Central memory CD8-positive, alpha-beta T cell (primary cell): ENCODE results near the gene BPIFB6.

ENCODE experiments used
- ATAC-seq: fragments of 150-1000 bp; cut with Tn5 transposase; replicated peaks from 2 replicates; pipeline ENCODE4 v1.10.0; 2022; ENCODE audit warnings: mild to moderate bottlenecking, moderate FRiP score, moderate number of reproducible peaks; ENCODE audit not compliant: poor library complexity, severe bottlenecking; ENCODE audit errors: extremely low read depth
- DNase-seq, 2 donors: peaks; one replicate each; pipeline ENCODE4 v3.0.0; 2021; ENCODE audit warnings: low spot score in 2 of 2
- H3K27ac Mint-ChIP-seq: one replicate; pipeline ENCODE4 v1.8.0; 2022; ENCODE audit warnings: low read depth, mild to moderate bottlenecking, moderate library complexity, mixed read lengths
- H3K27me3 Mint-ChIP-seq: one replicate; pipeline ENCODE4 v1.8.0; 2022; ENCODE audit warnings: mixed read lengths
- H3K36me3 Mint-ChIP-seq: one replicate; pipeline ENCODE4 v1.8.0; 2022; ENCODE audit warnings: mild to moderate bottlenecking, moderate library complexity, mixed read lengths; ENCODE audit not compliant: insufficient read depth
- H3K4me1 Mint-ChIP-seq: one replicate; pipeline ENCODE4 v1.8.0; 2022; ENCODE audit warnings: mixed read lengths
- H3K4me3 Mint-ChIP-seq: one replicate; pipeline ENCODE4 v1.8.0; 2022; ENCODE audit warnings: mild to moderate bottlenecking, moderate library complexity, mixed read lengths
- H3K9me3 Mint-ChIP-seq: one replicate; pipeline ENCODE4 v1.8.0; 2022; ENCODE audit warnings: mixed read lengths

Gene BPIFB6

DNA sequence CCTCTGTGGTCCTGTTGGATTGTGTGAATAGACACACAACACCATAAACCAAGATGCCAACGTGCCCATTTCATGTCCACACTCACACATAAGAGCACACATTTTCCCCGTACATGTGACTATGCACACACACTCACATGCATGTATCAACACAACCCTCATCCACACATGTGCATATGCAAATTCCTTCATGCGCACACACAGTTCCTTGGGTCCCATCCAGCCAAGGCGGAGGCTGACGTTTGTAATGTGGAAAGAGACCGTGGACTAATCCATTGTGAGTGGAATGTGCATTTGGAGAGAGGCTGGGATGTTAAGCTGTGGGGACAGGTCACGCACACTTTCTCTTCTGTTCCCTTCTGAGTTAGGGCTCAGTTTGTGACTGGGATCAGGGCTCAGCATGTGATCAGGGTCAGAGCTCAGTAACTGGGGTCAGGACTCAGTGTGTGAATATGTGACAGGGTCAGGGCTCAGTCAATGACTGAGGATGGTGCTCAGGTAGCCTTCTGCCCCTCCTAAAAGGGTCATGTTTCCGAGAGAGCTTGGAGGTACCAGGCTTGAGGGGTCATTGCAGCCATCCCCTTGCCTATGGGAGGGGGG lies 24.6 kb upstream of the BPIFB6 start:
- ATAC-seq = no peak
- no peak overlapping the region for H3K4me3 Mint-ChIP-seq

DNA sequence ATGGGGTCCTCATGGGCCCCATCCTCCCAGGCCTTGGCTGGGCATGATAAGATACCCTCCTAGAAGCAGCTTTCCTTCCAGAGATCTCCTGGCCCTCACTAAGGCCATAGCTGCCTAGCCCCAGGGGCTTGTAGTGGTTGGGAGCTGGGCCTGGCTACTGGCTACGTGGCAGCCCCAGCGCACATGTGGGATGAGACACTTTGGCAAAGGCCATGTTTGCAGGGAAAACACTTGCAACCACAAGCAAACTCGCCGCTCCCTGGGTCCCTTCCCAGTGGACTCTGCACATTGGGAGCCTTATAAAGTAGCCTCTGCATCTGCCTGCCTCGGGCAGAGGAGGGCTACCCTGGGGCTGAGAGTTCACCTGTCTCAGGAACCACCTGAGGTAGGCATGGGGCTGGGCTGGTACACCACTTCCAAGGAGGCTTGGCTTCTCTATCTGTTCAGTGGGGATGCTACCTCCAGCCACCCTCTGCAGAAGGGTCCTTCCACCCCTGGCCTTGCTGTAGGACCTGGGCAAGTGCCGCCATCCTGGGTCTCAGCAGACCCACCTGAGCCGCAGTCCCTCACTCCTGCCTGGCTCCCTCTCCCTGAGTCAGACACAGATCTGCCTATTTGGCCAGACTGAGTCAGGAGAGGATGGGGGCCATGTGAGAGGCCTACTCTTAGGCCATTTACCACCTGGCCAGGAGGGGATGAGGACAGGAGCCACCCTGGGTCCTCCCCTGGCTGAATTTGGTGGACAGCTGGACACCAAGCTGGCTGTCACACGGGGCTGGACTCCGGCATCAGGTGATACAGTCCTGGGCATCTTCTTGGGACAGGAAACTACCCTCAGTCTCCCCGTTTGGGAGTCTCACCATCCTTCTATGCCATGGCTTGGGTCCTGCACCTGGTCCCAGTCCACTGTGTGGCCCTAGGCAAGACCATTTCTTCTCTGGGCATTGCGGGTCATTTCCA lies 23.8 kb upstream of the BPIFB6 start, which contains the start of gene BPIFB2:
TSS of gene BPIFB2 (plus strand) at position 329 of the 960 bp plus-strand sequence. CDS start 871 bp downstream, outside the sequence.
- no peak for ATAC-seq

More for the DNA sequence above, 24.6 kb upstream of the BPIFB6 start:
- no peak overlapping the region for H3K27ac Mint-ChIP-seq
- no peaks in the 10 kb centered on the region for H3K27me3 Mint-ChIP-seq
- DNase-seq = no peak
- peaks cover 5% of the 10 kb centered on the region for H3K4me1 Mint-ChIP-seq
- H3K9me3 Mint-ChIP-seq = peaks cover 6% of the 10 kb centered on the region
- H3K36me3 Mint-ChIP-seq = no peaks in the 10 kb centered on the region

DNA sequence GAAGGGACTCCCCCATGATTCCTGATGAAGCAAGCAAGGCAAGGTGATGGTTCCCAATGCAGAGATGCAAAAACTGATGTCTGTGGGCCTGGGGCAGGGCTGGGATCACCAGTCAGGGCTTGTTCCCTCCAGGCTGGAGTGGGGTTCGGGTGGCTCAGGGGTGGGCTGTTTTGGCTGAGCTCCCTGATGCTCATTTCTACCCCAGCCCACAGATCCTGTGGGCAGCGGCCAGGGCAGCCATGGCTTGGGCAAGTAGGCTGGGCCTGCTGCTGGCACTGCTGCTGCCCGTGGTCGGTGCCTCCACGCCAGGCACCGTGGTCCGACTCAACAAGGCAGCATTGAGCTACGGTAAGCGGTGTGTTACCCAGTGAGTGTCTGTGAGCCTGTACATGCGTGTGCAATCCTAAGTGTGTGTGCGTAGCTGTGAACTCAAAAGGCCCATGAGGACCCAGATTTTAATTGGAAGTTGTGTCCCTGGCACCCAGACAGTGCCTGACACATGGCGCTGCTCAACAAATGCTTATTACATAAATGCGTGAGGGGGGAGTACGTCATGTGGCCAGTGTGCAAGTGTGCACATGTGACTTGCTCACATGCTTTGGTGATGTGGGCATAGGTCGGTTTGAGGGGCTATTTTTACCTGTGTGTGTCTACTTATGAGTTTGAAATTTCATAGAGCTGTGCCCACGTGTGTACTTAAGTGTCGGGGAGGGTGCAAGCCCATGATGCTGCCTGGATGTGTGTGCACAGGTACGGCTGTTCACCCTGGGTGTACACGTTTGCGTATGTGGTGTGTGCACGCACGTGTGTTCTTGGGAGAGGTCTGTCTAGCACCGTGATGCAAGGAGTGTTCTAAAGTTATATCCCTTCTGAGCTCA lies 22.9 kb upstream of the BPIFB6 start:
- no peak overlapping the region for H3K27ac Mint-ChIP-seq
- no peaks in the 10 kb centered on the region for H3K36me3 Mint-ChIP-seq
- ATAC-seq (no peak), DNase-seq (no peak)
- H3K27me3 Mint-ChIP-seq = no peaks in the 10 kb centered on the region
- H3K4me3 Mint-ChIP-seq = no peak overlapping the region
- peaks cover 6% of the 10 kb centered on the region for H3K9me3 Mint-ChIP-seq
- H3K4me1 Mint-ChIP-seq = peaks cover 5% of the 10 kb centered on the region

More for the DNA sequence above, 23.8 kb upstream of the BPIFB6 start, which contains the start of gene BPIFB2:
- H3K9me3 Mint-ChIP-seq = peaks cover 6% of the 10 kb centered on the region
- no peak for DNase-seq
- H3K4me1 Mint-ChIP-seq = peaks cover 5% of the 10 kb centered on the region
- H3K4me3 Mint-ChIP-seq = no peak within 1 kb of the TSS
- H3K36me3 Mint-ChIP-seq = no peaks in the 10 kb centered on the region
- no peaks in the 10 kb centered on the region for H3K27me3 Mint-ChIP-seq
- no peak within 1 kb of the TSS for H3K27ac Mint-ChIP-seq

DNA sequence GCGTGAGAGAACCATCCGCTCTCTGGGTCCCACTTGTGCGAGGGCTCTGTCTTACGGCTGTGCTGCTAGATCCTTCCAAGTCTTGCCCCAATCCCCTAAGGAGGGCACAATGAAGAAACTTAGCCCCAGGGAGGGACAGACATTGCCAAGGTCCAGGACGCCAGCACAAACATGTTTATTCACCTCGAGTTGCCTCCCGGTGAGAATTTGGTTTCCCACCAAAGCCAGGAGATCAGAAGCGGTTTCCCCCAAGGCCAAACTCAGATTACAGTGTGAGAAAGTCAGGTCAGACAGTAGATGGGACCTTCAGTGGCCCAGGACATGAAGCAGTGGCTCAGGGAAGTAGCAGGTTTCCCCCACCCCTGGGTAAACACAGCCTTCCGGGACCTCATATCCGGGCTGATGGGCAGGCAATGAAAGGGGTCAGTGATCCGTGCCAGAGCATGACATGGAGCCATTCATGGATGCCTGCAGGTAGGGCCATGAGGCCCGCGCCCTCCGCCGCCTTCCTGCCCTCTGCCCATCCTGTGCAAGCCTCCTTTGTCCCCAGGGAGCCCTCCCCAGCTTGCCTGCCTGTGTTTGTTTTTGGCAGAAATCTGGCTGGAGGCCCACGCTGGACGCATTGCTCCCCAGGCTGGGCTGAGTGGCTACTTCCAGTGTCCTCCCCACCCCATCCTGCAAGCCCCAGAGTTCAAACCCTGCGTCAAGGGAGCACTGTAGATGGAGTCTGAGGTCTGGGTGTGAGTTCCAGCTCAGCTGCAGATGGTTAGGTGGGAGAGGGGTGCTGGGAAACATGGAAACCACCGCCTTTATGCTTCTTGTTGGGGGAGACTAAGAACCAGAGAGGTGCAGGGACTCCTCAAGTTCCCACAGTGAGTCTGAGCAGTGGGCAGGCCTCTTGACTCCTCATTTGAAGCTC lies 22.0 kb upstream of the BPIFB6 start:
- no peak overlapping the region for H3K27ac Mint-ChIP-seq

DNA sequence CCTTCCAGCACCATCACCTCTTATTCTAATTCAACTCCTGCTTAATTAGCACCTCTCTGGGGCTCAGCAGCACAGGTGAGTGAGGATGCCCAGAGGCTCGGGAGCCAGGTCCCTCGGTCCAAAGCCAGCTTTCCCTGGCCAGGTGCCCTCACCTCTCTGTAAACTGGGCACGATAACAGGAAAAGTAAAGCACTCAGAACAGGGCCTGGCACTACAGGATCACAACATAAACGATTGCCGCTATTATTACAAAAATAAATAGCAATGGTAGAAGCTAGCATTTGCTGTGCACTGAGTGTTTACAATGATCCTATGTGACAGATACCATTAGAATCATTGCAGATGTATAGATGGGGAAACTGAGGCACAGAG lies 21.3 kb upstream of the BPIFB6 start:
- no peaks in the 10 kb centered on the region for H3K36me3 Mint-ChIP-seq
- no peak overlapping the region for H3K27ac Mint-ChIP-seq
- DNase-seq (no peak), ATAC-seq (no peak)
- H3K9me3 Mint-ChIP-seq = peaks cover 4% of the 10 kb centered on the region
- H3K27me3 Mint-ChIP-seq = no peaks in the 10 kb centered on the region
- no peak overlapping the region for H3K4me3 Mint-ChIP-seq
- peaks cover 4% of the 10 kb centered on the region for H3K4me1 Mint-ChIP-seq

More for the DNA sequence above, 22.0 kb upstream of the BPIFB6 start:
- no peak overlapping the region for H3K4me3 Mint-ChIP-seq
- DNase-seq (no peak), ATAC-seq (no peak)
- H3K9me3 Mint-ChIP-seq = peaks cover 6% of the 10 kb centered on the region
- H3K4me1 Mint-ChIP-seq = peaks cover 5% of the 10 kb centered on the region
- H3K27me3 Mint-ChIP-seq = no peaks in the 10 kb centered on the region
- H3K36me3 Mint-ChIP-seq = no peaks in the 10 kb centered on the region

DNA sequence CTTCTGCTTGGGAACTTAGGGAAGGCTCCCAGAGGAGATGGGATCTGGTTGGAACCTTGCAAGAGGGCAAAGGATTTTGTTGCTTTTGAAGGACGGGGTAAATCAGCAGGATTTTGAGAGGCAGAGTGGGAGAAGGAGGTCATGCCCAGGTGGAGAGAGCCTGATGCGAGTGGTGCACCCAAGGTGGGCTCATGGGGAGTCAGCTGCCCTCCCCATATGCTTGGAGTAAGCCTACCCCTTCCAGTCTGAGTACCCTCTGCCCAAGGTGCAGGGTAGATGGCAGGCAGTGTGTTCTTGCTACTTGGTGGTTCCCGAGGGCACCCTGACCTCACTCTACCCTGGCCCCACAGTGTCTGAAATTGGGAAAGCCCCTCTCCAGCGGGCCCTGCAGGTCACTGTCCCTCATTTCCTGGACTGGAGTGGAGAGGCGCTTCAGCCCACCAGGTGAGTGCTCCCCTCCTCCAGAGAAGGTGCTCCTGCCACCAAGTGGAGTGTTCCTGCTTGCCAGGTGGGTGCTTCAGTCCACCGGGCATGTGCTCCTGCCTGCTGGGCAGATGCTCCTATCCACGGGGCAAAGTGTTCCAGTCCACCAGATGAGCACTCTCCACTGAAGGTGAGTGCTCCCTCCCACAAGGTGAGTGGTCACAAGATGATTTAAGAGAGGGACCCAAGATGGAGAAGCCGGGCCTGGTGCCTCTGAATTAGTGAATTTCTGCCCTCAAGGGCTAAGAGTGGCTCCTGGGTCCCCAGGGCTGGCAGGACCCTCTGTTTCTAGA lies 20.6 kb upstream of the BPIFB6 start:
- no peak for ATAC-seq
- Mint-ChIP-seq H3K9me3 (no peaks in the 10 kb centered on the region), H3K27me3 (no peaks in the 10 kb centered on the region), H3K27ac (no peak overlapping the region), H3K4me1 (no peaks in the 10 kb centered on the region), H3K36me3 (no peaks in the 10 kb centered on the region), H3K4me3 (no peak overlapping the region)
- DNase-seq = no peak

DNA sequence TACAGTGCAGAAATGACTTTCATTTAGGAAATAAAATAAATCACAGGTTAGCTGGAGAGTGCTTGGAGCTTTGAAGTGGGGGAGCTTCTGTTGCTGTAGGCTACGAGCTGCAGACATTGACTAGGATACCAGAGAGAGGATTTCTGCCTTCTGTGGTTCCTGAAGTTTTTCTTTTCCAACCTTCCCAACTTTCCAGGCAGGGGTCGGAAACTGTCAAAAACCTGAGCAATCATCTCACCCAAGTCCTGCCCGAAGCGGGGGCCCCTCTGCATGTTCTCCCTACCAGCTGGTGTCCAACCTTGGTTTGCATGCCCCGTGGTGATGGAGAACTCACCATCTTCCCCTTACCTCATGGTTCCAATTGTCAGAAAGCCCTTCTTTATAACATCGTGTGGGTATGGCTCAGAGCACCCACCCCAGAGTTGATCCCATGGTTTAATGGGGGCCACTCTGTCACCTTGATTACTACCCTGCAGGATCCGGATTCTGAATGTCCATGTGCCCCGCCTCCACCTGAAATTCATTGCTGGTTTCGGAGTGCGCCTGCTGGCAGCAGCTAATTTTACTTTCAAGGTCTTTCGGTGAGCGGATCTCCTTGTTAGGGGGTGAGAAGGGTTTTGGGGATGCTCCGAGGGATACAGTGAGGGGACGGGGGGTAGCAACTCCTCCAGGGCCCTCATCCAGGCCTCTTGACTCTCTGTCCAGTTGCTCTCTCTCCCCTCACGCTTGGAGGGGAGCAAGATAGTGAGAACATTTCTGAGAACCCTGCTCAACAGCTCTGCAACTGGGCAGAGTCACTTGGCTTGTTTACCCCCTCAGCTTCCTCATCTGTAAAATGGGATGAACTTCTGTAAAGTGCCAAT lies 18.9 kb upstream of the BPIFB6 start:
- H3K9me3 Mint-ChIP-seq = no peaks in the 10 kb centered on the region
- no peak overlapping the region for H3K27ac Mint-ChIP-seq
- H3K36me3 Mint-ChIP-seq = no peaks in the 10 kb centered on the region
- DNase-seq = no peak
- H3K27me3 Mint-ChIP-seq = no peaks in the 10 kb centered on the region
- ATAC-seq = no peak
- H3K4me1 Mint-ChIP-seq = peaks cover 9% of the 10 kb centered on the region
- H3K4me3 Mint-ChIP-seq = no peak overlapping the region

DNA sequence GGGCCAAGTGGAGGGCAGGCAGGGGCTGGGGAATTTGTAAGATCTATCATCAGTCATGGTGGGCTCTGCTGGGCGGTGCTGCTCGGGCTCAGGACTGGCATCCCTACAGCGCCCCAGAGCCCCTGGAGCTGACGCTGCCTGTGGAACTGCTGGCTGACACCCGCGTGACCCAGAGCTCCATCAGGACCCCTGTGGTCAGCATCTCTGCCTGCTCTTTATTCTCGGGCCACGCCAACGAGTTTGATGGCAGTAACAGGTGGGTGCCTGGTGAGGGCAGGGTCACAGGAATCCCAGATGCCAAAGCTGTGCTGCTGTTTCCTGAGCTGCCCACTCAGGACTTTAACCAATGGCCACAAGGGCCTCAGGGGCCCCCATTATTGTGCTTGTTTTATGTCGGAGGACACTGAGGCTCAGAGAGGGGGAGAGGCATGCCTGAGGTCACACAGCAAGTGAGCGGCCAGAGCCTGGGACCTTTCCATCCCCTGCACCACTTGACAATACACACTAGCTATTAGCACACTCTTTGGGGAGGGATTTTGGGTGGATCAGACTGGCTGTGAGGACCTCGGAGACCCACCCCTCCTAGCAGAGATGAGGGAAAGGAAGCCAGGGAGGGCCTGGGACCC lies 17.6 kb upstream of the BPIFB6 start:
- DNase-seq (no peak), ATAC-seq (no peak)
- peaks cover 9% of the 10 kb centered on the region for H3K4me1 Mint-ChIP-seq
- peaks cover 2% of the 10 kb centered on the region for H3K36me3 Mint-ChIP-seq
- no peak overlapping the region for H3K4me3 Mint-ChIP-seq
- H3K9me3 Mint-ChIP-seq = no peaks in the 10 kb centered on the region
- no peak overlapping the region for H3K27ac Mint-ChIP-seq
- no peaks in the 10 kb centered on the region for H3K27me3 Mint-ChIP-seq

DNA sequence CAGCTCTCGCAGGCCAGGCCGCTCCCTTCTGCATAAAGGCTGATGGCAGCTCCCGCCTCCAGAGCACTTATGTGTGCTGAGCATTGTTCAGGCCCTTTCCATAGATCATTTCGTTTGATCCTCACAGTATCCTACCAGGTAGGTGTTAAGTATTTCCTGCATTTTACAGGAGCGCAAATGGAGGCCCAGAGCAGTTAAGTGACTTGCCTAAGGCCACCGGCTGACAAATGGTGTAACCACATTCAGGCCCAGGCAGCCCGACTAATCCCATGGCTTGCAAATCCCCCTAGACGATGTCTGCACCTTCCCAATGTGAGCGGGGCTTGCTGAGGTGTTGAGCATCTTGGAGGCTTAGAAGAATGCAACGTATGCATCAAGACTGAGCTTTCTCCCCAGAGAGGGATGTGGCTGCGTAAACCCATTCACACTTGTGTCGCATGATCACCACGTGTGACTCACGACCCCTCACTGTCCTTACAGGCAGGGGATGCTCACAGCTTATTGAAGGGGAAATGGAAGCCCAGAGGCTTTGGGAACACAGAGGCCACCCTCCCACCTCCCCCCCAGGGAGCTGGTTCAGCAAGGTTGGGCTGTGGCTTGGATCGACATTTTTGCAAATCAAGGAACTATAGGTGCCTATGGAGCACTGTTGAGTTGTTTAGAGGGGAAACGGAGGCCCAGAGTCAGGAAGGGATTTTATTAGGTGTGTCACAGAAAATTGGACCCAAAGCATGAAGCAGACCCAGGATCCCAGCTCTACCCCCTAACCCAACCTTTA lies 16.9 kb upstream of the BPIFB6 start:
- Mint-ChIP-seq H3K27me3 (no peaks in the 10 kb centered on the region), H3K4me3 (no peak overlapping the region), H3K4me1 (peaks cover 9% of the 10 kb centered on the region), H3K9me3 (no peaks in the 10 kb centered on the region), H3K27ac (no peak overlapping the region), H3K36me3 (peaks cover 2% of the 10 kb centered on the region)
- ATAC-seq (no peak), DNase-seq (no peak)

DNA sequence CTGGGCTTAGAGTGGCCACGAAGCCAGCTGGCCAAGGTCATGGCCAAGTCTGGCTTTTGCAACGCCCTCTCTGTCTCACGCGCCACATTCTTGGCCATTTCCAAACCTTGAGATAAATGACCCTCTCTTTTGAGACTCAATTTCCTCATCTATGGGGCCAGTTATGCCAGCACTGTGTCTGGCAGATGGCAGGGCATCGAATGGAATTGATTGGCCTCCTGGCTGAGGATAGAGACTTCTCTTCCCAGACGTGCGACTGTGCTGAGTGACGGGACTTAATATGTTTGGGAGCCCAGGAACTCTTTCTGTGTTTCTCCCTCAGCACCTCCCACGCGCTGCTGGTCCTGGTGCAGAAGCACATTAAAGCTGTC lies 16.3 kb upstream of the BPIFB6 start:
- Mint-ChIP-seq H3K27me3 (no peaks in the 10 kb centered on the region), H3K36me3 (peaks cover 2% of the 10 kb centered on the region), H3K4me3 (no peak overlapping the region), H3K4me1 (peaks cover 9% of the 10 kb centered on the region), H3K27ac (no peak overlapping the region), H3K9me3 (no peaks in the 10 kb centered on the region)
- DNase-seq (no peak), ATAC-seq (no peak)
